ENCODE results near the gene PICK1.

Gene PICK1

DNA sequence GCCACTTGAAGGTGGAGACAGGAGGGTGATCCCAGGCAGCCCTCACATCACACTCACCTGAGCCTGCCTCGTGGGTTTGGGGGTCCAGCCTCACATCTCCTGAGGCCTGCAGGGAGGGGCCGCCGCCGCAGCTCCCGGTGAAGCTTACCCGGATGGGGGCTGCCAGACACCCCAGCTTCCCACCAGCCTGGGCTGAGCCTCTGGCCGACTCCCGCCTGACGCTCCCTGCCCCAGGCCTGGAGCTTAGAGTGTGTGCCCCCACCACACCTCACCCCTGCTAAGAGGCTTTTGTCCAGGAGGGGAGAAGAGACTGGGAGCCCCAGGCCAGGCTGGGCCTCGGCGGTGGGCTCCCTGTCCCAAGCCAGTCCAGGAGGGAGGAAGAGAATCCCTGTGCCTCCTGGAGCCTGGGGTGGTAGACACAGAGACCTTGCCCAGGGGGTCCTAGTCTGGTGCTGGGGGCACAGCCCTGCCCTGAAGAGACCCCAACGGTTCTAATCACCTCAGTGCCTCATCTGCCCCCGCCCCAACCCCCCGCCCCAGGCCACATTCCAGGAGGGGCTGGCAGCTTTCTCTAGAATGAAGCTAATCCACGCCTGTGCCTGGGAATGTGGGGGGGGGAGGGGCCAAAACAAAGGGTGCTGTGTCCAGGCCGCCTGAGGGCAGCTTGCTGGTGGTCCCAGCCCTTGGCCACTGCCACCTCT is 26.9 kb downstream of the PICK1 start, which contains the start of gene SLC16A8:
SLC16A8 (minus strand) TSS at position 254 of the 701 bp plus-strand sequence. CDS start 1,311 bp downstream, outside the sequence.
- H3K4me3 ChIP-seq (ENCODE audit: low read length), result no peak within 1 kb of the TSS
- no peak for DNase-seq (ENCODE audit: low read depth, low spot score)

GRCh38 chr22:38085056-38085455 is 27.9 kb downstream of the PICK1 start:
- H3K4me3 ChIP-seq (ENCODE audit: low read length), result no peak overlapping the region
- DNase-seq (ENCODE audit: low read depth, low spot score), result no peak

GRCh38 chr22:38085501-38085900 is 28.3 kb downstream of the PICK1 start:
- no peak for DNase-seq (ENCODE audit: low read depth, low spot score)
- no peak overlapping the region for H3K4me3 ChIP-seq (ENCODE audit: low read length)

GRCh38 chr22:38086001-38086845 is 29.0 kb downstream of the PICK1 start:
- no peak for DNase-seq (ENCODE audit: low read depth, low spot score)
- no peak overlapping the region for H3K4me3 ChIP-seq (ENCODE audit: low read length)

- no peak overlapping the region for H3K4me3 ChIP-seq (ENCODE audit: low read length)
- DNase-seq (ENCODE audit: low read depth, low spot score), result no peak
Observed at GRCh38 chr22:38086942-38087341, 29.7 kb downstream of the PICK1 start.

GRCh38 chr22:38087855-38088254 is 30.7 kb downstream of the PICK1 start:
- no peak for DNase-seq (ENCODE audit: low read depth, low spot score)
- H3K4me3 ChIP-seq (ENCODE audit: low read length), result no peak overlapping the region

GRCh38 chr22:38088629-38089473 is 31.6 kb downstream of the PICK1 start:
- no peak for DNase-seq (ENCODE audit: low read depth, low spot score)
- no peak overlapping the region for H3K4me3 ChIP-seq (ENCODE audit: low read length)

GRCh38 chr22:38089474-38089851 is 32.3 kb downstream of the PICK1 start:
- DNase-seq (ENCODE audit: low read depth, low spot score), result no peak
- no peak overlapping the region for H3K4me3 ChIP-seq (ENCODE audit: low read length)

DNA sequence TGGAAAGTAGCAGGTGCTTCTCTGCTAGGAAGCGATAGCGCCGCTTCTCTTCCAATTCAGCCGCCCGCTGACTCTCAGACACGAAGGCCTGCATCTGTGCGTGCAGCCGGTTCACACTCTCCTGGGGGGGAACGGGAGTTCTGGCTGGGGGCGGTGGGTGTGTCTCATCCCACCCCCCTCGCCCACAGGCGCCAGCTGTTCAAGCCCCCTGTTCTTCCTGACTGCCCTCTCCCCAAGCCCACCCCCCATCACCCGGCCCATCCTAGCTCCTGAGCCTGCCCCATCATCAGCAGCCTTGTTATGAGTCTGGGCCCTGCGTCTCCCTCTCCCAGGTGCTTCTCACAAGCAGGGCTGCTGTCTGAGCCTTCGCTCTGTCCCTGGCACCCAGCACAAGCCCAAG is 39.9 kb downstream of the PICK1 start:
- H3K4me3 ChIP-seq (ENCODE audit: low read length), result no peak overlapping the region
- no peak for DNase-seq (ENCODE audit: low read depth, low spot score)

DNA sequence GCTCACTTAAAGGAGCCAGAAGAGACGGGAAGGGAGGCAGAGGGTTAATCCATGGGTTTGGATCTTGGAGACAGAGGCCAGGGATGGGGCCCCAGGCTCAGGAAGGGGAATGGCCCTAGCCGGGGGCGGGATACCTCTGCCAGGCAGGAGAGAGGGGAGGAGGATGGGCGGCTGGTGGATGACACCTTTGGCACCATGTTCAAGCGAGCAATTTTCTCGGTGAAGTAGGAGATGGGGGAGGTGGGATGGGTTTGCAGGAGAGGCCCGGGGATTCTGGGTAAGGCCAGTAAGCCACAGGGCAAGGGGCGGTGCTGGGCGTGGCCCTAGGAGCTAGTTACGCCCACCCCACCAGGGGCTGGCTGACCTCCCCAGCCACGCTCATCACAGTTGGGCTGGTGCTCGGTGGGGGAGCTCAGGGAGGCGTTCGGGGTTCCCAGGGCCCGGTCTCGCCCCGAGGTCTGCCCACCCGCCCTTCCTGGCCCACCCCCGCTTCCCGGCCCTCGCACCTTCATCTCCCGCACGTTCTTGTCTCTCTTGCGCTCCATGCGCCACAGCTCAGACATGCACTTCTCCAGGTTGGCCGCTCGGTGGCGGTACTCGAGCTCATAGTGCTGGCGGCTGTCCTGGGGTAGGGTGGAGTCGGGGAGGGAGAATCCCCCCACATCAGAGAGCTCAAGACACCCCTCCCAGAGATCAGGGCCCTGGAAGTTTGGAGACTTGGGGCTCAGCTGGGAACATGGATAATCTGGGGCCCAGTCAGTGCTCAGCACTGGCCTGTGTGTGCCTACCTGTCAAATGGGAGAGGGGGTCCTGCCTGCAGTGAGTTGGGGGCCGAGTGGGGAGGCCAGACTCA is 40.6 kb downstream of the PICK1 start:
- DNase-seq (ENCODE audit: low read depth, low spot score), result no peak
- no peak overlapping the region for H3K4me3 ChIP-seq (ENCODE audit: low read length)

- DNase-seq (ENCODE audit: low read depth, low spot score), result no peak
- H3K4me3 ChIP-seq (ENCODE audit: low read length), result no peak overlapping the region
Observed at GRCh38 chr22:38098410-38099249, 41.4 kb downstream of the PICK1 start.

GRCh38 chr22:38103641-38104040 is 46.4 kb downstream of the PICK1 start:
- DNase-seq (ENCODE audit: low read depth, low spot score), result no peak

GRCh38 chr22:38104084-38104483 is 46.9 kb downstream of the PICK1 start:
- H3K4me3 ChIP-seq (ENCODE audit: low read length), result no peak overlapping the region
- peak; percentile 20 for DNase-seq (ENCODE audit: low read depth, low spot score)

More at GRCh38 chr22:38103641-38104040, 46.4 kb downstream of the PICK1 start:
- no peak overlapping the region for H3K4me3 ChIP-seq (ENCODE audit: low read length)

- no peak for DNase-seq (ENCODE audit: low read depth, low spot score)
Observed at GRCh38 chr22:38106814-38107578, 49.8 kb downstream of the PICK1 start.

GRCh38 chr22:38107692-38108515 is 50.7 kb downstream of the PICK1 start:
- no peak overlapping the region for H3K4me3 ChIP-seq (ENCODE audit: low read length)
- DNase-seq (ENCODE audit: low read depth, low spot score), result no peak

More at GRCh38 chr22:38106814-38107578, 49.8 kb downstream of the PICK1 start:
- H3K4me3 ChIP-seq (ENCODE audit: low read length), result no peak overlapping the region

- H3K4me3 ChIP-seq (ENCODE audit: low read length), result no peak overlapping the region
- no peak for DNase-seq (ENCODE audit: low read depth, low spot score)
Observed at GRCh38 chr22:38108561-38109319, 51.5 kb downstream of the PICK1 start.

All from Jurkat, Clone E6-1 (cell line).